ENCODE results near the gene CMSS1.

CMSS1 gene

DNA sequence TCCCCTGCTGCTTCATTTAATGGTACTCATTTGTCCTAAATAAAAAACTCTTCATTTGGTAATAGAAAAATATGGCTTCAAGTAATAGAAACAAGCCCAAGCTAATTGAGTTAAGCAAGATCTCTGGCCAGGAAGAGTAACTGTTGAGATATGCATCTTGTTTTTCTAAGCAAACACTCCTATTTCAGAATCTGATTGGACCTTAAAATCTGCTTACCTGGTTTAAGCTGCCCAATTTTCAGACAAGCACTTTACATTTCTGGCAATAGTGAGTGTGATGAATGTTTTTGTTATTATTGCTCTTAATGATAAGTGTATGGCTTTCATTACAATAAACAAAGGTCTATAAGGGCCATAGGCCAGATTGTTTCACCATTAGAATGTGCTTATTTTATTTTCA, 86.2 kb downstream of the CMSS1 start:
- no peak for DNase-seq (ENCODE audit: low read depth)

- DNase-seq (ENCODE audit: low read depth) = no peak
Observed at GRCh38 chr3:99907959-99908544, 90.4 kb downstream of the CMSS1 start.

DNA sequence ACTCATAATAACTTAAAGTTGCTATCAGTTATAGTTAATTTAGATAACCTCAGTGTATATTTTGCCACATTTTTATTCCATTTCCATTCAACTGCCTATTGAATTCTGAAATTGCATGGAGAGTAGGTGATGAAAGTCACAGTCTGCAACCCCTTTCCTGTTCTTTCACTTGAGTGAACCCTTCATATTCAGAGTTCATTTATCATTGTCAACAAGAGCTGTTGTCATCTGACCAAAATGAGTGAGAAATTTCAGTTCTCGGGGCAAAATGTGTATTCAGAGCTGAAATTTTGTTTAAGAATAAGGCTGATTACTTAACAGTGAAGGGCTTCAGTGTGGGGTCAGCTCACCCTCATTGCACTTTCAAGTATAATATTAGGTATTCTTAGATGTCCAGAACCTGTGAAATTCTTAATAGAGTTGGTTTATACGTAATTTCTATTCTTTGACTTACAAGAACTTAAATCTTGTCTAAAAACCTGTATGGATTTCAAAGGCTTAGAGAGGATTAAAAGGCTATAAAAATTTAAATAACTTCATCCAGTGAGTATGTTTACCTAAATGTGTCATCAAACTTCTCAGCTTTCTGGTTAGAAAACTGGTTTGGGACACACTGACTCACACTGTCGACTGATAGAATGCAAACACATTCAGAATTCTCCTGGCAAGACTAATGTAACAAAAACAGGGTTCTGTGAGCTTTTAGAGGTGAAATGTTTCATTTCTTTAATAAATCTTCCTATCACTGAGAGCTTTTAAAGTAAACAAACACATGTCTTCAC, 92.2 kb downstream of the CMSS1 start:
- DNase-seq (ENCODE audit: low read depth) = no peak

- no peak for DNase-seq (ENCODE audit: low read depth)
Observed at GRCh38 chr3:99910752-99911290, 93.2 kb downstream of the CMSS1 start.

DNA sequence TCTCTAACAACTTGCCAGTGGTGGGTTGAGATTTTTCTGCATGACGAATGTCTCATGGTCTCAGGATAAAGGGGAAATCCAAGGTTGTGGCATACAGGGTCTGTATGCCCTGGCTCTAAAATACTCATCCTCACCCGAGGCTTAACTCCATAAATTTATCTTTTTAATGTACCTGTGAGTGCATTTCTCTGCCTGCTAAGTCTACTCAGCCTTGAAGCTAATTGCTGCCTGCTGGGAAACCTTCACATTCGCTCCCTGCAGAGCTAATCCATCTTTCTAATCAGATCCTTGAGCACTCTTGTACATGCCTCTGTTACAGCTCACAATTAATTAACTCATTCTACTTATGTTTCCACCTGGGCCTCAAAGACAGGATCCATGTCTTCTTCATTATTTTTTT, 93.8 kb downstream of the CMSS1 start:
- DNase-seq (ENCODE audit: low read depth) = no peak

GRCh38 chr3:99915906-99916432, 98.3 kb downstream of the CMSS1 start:
- no peak for DNase-seq (ENCODE audit: low read depth)

DNA sequence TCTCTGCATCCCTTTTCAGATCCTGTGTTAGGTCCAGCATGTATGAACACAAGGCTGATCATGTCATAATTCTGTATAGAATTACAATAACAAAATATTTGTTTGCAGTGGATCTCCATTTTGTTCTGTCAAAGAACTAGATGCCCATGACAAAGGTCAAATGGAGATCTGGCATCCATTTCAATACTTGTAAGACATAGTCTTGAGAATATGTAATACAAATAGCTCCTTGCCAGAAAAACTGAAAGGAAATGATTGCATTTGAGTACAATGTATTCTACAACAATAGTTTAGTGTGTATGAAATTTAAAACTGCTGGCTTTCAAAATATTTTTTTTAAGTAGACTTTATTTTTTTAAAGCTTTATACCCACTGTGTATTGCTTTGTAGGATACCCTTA, 101.1 kb downstream of the CMSS1 start:
- no peak for DNase-seq (ENCODE audit: low read depth)

GRCh38 chr3:99919694-99920093, 102.0 kb downstream of the CMSS1 start:
- DNase-seq (ENCODE audit: low read depth) = no peak

- DNase-seq (ENCODE audit: low read depth) = no peak
Observed at GRCh38 chr3:99920481-99921376, 103.1 kb downstream of the CMSS1 start.

DNA sequence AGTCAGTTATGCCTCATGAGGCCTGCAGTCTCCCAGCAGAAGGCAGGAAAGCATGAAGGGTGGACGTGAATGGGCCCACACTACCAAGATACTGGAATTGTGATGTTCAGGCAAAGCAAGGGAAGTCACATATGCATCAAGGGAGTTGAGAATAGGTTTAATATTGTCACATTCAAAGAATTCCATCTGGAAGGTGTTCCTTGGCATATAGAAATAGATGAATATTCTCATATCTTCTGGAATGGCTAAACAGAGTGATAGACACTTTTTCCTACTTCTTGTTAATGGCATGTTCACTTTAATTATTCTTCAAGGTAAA, 103.7 kb downstream of the CMSS1 start:
- DNase-seq (ENCODE audit: low read depth) = no peak

- no peak for DNase-seq (ENCODE audit: low read depth)
Observed at GRCh38 chr3:99921986-99922385, 104.3 kb downstream of the CMSS1 start.

- DNase-seq (ENCODE audit: low read depth) = no peak
Observed at GRCh38 chr3:99923873-99924272, 106.2 kb downstream of the CMSS1 start.

- DNase-seq (ENCODE audit: low read depth) = no peak
Observed at GRCh38 chr3:99925584-99926230, 108.0 kb downstream of the CMSS1 start.

- DNase-seq (ENCODE audit: low read depth) = no peak
Observed at GRCh38 chr3:99927671-99928457, 110.2 kb downstream of the CMSS1 start.

- DNase-seq (ENCODE audit: low read depth) = no peak
Observed at GRCh38 chr3:99928771-99929744, 111.4 kb downstream of the CMSS1 start.

DNA sequence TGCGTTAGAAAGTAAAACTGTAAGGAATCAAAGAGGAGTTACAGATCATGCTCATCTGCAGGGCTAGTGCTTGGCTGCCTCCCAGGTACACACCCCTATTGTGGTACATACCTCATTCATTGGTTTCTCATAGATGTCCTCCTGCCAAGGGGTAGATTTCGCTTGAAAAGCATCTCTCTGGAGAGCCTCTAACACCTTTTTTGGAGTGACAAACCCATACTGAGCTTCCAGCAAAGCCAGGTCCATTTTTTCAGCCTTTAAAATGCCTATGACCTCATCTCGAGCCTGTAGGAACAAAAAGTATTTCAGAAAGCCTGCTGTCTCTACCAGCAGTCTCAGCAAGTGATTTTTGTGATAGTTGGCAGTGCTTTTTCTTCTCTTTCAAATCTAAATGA, 112.1 kb downstream of the CMSS1 start:
- DNase-seq (ENCODE audit: low read depth) = no peak

DNA sequence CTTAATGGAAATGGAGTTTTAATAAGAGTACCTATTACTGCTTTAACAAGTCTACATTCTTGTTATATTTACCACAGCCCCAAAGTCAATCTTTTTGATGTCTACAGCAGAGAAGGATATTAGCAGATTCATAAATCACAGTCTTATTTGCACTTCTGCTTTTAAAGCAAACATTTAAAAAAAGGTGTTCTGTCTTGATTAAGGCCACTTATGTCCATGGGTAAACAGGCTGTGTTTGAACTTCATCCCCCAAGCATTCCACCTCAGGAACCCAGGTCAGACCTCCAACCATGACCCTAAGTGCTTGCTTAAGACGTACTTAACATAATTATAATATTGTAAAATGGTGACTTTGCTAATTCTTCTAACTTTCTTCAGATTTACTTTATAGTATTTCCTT, 113.4 kb downstream of the CMSS1 start:
- DNase-seq (ENCODE audit: low read depth) = no peak

- DNase-seq (ENCODE audit: low read depth) = no peak
Observed at GRCh38 chr3:99933971-99934750, 116.5 kb downstream of the CMSS1 start.

Measured in stimulated activated CD4-positive, alpha-beta T cell treated with anti-CD3 and anti-CD28 coated beads, Interleukin-2, amount 100 ng/mL, for 4 hours (primary cell).